Gastrocnemius medialis (tissue), 4 donors: Measurements from ENCODE around the gene KCTD10.

Source experiments
- CTCF ChIP-seq, 5 experiments: fragments of 450-650 bp in 3 of 5; fragments of 200-600 bp in 2 of 5; sonication (generic) in 2 of 5; IDR thresholded peaks in 4 of 5; conservative IDR thresholded peaks in 1 of 5; 1 replicate in 4 of 5; 2 replicates in 1 of 5; pipeline ENCODE4 v1.5.1; 2016 to 2019; ENCODE audit warnings: antibody characterized with exemption in 5 of 5, mild to moderate bottlenecking in 3 of 5, moderate library complexity in 3 of 5
- POLR2A ChIP-seq, 2 donors: fragments of 450-650 bp; IDR thresholded peaks; one replicate each; pipeline ENCODE4 v1.6.1; 2017; ENCODE audit warnings: antibody characterized with exemption in 2 of 2, mild to moderate bottlenecking in 2 of 2, moderate library complexity in 2 of 2

GRCh38 chr12:109430244-109430643, 46.9 kb downstream of the KCTD10 start:
- TF ChIP-seq CTCF (IDR thresholded peaks at IDR 0.05 in 4 of 5, conservative IDR thresholded peaks at IDR 0.05 in 1 of 5): no peak
- no peak for TF ChIP-seq POLR2A (IDR thresholded peaks at IDR 0.05)
